ENCODE measurements around the gene SYPL1.
A peak's percentile ranks its signal among the peaks of the same experiment; 100 is the strongest.

Gene SYPL1

DNA sequence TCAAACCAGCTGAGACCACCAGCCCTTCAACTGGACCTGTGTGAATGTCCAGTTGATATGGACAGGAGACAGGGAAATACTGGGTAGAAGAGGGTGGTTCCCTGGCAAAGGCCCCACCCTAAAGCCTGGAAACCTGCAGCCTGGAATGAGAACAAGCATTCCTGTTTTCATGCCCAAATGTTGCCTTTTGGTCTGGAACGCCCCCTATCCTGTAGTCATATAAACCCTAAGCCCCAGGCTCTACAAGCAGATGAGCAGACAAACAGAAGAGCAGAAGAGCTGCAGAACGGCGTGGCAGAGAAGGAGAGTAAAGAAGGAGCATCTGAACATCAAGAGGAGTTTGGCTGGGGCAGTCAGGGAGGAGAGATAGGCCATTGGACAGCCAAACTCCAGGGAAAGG is 38.4 kb downstream of the SYPL1 start:
- TF ChIP-seq, protein P1, sequence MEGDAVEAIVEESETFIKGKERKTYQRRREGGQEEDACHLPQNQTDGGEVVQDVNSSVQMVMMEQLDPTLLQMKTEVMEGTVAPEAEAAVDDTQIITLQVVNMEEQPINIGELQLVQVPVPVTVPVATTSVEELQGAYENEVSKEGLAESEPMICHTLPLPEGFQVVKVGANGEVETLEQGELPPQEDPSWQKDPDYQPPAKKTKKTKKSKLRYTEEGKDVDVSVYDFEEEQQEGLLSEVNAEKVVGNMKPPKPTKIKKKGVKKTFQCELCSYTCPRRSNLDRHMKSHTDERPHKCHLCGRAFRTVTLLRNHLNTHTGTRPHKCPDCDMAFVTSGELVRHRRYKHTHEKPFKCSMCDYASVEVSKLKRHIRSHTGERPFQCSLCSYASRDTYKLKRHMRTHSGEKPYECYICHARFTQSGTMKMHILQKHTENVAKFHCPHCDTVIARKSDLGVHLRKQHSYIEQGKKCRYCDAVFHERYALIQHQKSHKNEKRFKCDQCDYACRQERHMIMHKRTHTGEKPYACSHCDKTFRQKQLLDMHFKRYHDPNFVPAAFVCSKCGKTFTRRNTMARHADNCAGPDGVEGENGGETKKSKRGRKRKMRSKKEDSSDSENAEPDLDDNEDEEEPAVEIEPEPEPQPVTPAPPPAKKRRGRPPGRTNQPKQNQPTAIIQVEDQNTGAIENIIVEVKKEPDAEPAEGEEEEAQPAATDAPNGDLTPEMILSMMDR (IDR thresholded peaks at IDR 0.05; ENCODE audit: extremely low read depth, insufficient read depth, missing control alignments) = no peak
- in situ Hi-C loops (cut with MboI; ENCODE audit: low pct_unique_long_range_greater_than_20kb, low sequenced_read_pairs, unreplicated experiment) = loop anchor here (25.0 kb wide), 1 partner anchor 389 kb away; no protein-coding TSS in a partner anchor
- DNase-seq (ENCODE audit: low spot score) = no peak

DNA sequence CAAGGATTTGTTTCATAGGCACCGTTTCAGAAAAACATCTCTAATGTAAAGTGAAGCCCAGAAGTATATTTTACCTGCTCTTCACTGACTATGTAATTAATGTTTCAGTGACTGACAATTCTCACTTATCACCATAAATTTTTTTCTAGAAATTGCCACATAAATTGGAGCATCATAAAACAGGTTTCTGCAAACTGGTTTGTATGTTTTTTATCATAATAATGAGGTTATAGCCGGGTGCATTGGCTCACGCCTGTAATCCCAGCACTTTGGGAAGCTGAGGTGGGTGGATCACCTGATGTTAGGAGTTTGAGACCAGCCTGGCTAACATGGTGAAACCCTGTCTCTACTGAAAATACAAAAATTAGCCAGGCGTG is 39.4 kb downstream of the SYPL1 start:
- in situ Hi-C loops (cut with MboI; ENCODE audit: low pct_unique_long_range_greater_than_20kb, low sequenced_read_pairs, unreplicated experiment) = loop anchor here (25.0 kb wide), 1 partner anchor 390 kb away; no protein-coding TSS in a partner anchor
- TF ChIP-seq, protein P1 (IDR thresholded peaks at IDR 0.05; ENCODE audit: extremely low read depth, insufficient read depth, missing control alignments) = no peak
- no peak for DNase-seq (ENCODE audit: low spot score)

DNA sequence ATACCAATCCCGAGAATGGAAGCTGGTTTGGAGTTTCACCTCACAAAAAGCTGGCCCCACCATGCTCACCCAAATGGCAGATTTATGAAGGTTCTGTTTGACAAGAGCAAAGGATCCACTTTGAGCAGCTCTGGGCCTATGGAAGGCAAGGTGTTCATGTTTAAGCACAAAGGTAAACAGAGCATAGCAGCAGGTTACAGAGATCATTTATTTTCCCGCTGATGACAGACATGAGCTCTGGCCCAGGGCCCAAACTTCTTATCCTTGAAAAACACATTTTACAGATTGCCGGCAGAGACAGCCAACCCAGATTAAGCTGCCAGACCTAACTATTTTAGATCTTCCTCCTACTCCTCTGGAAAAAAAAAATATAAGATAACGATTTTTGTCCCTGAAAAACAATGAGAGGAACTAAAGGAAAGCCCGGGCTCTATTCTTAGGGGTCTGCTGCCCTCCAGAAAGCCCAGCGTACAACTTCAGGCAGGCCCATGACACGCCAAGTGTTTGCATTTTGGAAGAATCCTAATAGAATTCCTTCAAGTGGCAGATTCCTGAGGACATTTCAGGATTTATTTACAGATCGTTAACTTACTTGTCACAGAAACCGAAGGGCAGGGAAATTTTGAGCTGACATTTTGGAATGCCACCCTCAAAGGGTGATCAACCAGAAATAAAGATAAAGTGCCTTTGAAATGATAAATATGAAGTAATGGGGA is 40.0 kb downstream of the SYPL1 start:
- TF ChIP-seq, protein P1 (IDR thresholded peaks at IDR 0.05; ENCODE audit: extremely low read depth, insufficient read depth, missing control alignments) = no peak
- in situ Hi-C loops (cut with MboI; ENCODE audit: low pct_unique_long_range_greater_than_20kb, low sequenced_read_pairs, unreplicated experiment) = loop anchor here (25.0 kb wide), 1 partner anchor 390 kb away; no protein-coding TSS in a partner anchor
- DNase-seq (ENCODE audit: low spot score) = no peak

DNA sequence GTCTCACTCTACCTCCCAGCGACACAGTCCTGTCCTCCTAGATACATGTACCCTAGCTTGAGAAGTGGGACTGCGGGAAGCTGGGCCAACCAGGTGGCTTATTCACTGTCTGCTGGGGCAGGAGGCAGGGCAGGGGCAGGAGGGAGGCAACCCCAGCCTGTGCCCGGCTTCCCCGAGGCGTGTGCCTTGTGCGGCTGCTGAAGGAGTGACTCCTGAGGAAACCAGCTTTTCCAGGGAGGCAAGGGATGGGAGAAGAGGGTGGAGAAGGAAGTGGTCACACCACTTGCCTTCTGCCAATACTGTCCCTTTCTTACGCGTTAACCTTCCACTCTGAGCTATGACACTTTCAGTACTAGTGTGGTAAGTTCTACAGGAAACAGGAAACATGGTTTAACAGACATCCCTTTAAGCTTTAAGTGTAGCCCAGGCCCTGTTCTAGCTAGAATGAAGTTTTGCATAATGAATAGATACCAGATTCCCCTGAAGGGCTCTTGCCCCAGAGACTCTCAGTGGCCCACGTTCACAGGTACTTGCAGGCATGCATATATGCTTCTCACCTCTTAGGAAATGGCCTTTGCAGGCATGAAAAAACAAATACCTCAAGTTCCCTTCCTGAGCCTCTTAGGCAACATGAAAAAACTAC is 40.6 kb downstream of the SYPL1 start:
- DNase-seq (ENCODE audit: low spot score) = peak; percentile 82
- in situ Hi-C loops (cut with MboI; ENCODE audit: low pct_unique_long_range_greater_than_20kb, low sequenced_read_pairs, unreplicated experiment) = loop anchor here (25.0 kb wide), 1 partner anchor 391 kb away; no protein-coding TSS in a partner anchor
- TF ChIP-seq, protein P1 (IDR thresholded peaks at IDR 0.05; ENCODE audit: extremely low read depth, insufficient read depth, missing control alignments) = no peak

- in situ Hi-C loops (cut with MboI; ENCODE audit: low pct_unique_long_range_greater_than_20kb, low sequenced_read_pairs, unreplicated experiment) = loop anchor here (25.0 kb wide), 1 partner anchor 392 kb away; no protein-coding TSS in a partner anchor
- TF ChIP-seq, protein P1 (IDR thresholded peaks at IDR 0.05; ENCODE audit: extremely low read depth, insufficient read depth, missing control alignments) = no peak
- DNase-seq (ENCODE audit: low spot score) = no peak
Observed at GRCh38 chr7:106070567-106071254, 41.4 kb downstream of the SYPL1 start.

DNA sequence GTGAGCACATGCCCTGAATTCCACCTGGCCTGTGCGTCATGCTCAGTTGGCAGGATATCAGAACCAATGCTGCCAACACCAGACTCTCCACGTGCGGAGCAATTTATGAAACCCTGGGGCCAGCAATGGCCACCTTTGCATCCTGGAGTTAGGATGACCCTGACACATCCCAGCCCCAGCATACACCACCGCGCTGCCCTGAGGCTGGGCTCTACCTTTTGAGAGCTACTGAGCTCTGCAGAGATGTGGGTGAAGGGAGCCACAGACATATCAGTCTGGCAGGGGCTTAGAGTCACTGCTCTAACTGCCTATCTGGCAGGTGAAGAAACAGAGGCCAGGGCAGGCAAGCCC is 41.9 kb downstream of the SYPL1 start:
- TF ChIP-seq, protein P1 (IDR thresholded peaks at IDR 0.05; ENCODE audit: extremely low read depth, insufficient read depth, missing control alignments) = no peak
- no peak for DNase-seq (ENCODE audit: low spot score)
- in situ Hi-C loops (cut with MboI; ENCODE audit: low pct_unique_long_range_greater_than_20kb, low sequenced_read_pairs, unreplicated experiment) = loop anchor here (25.0 kb wide), 1 partner anchor 392 kb away; no protein-coding TSS in a partner anchor

All from GM13977 (cell line).